K562 (cell line): ENCODE results near the gene BAG5. TPM values are rescaled to one million over a fixed set of nuclear protein-coding genes. Genes with fewer than 3 reads are reported as not detected.

Experiments used
- ATAC-seq: fragments of 200-7000 bp; cut with Tn5 transposase; 3 replicates; pipeline ENCODE4 v1.9.1; 2020; ENCODE audit warnings: moderate library complexity
- BruUV-seq: library from RNA; stranded (reverse); fragments of 400-500 nt; replicated peaks from 2 replicates; lab custom pipeline; 2021; lab: Mats Ljungman, UMichigan
- CTCF ChIA-PET: fragments of 300-600 bp; formaldehyde crosslinking; extraction: SDS; loops from one replicate; lab custom pipeline; 2021; ENCODE audit warnings: low intra/inter-chr PET ratio; lab: Yijun Ruan, JAX
- POLR2A ChIA-PET: fragments of 300-600, 350-650 bp; sonication (Branson Sonifier 250); formaldehyde crosslinking; extraction: SDS; loops from one replicate; lab custom pipeline; 2021; ENCODE audit warnings: antibody characterized with exemption, inconsistent platforms; lab: Yijun Ruan, JAX
- DNase-seq, 4 experiments: peaks; one replicate each; pipeline versions ENCODE4 v3.0.0 to v3.0.0-alpha.2; 2011 to 2018; ENCODE audit warnings: low spot score in 3 of 4, mixed read lengths in 3 of 4; ENCODE audit errors: extremely low read depth in 1 of 4
- FAIRE-seq: peaks from 2 replicates; lab custom pipeline; 2011; peaks lifted over from hg19 to GRCh38; lab: Jason Lieb, UNC
- H2AFZ ChIP-seq: 2 replicates; pipeline ENCODE4 v1.6.0; 2011; ENCODE audit warnings: low read depth, low read length, control low read depth, inconsistent platforms
- H3K27ac ChIP-seq: fragments of 200-600 bp; 3 replicates; pipeline ENCODE4 v1.8.0; 2011; ENCODE audit warnings: low read depth, mild to moderate bottlenecking, control low read depth, inconsistent platforms, low read length, moderate library complexity, mixed read lengths; ENCODE audit errors: extremely low read depth
- H3K27me3 ChIP-seq, 2 experiments: fragments of 300-600 bp in 1 of 2; 2 replicates in 1 of 2; 3 replicates in 1 of 2; pipeline versions ENCODE4 v1.6.0 to v1.8.0; 2011; ENCODE audit warnings: inconsistent platforms in 2 of 2, low read length in 2 of 2, mild to moderate bottlenecking in 1 of 2, mixed read lengths in 1 of 2, moderate library complexity in 1 of 2; ENCODE audit not compliant: control insufficient read depth in 2 of 2, insufficient read depth in 2 of 2
- H3K36me3 ChIP-seq: fragments of 300-600 bp; 3 replicates; pipeline ENCODE4 v1.8.0; 2011; ENCODE audit warnings: mild to moderate bottlenecking, low read length, inconsistent platforms; ENCODE audit not compliant: control insufficient read depth, insufficient read depth
- H3K4me1 ChIP-seq, 2 experiments: fragments of 200-600 bp in 1 of 2; replicated peaks in 1 of 2; 2 replicates in 1 of 2; 3 replicates in 1 of 2; pipeline versions ENCODE4 v1.5.1 to v1.8.0; 2011; ENCODE audit warnings: inconsistent platforms in 2 of 2, low read length in 2 of 2, mild to moderate bottlenecking in 1 of 2, mixed read lengths in 1 of 2, moderate library complexity in 1 of 2; ENCODE audit not compliant: control insufficient read depth in 2 of 2, insufficient read depth in 2 of 2
- H3K4me2 ChIP-seq: 2 replicates; pipeline ENCODE4 v1.6.1; 2011; ENCODE audit warnings: low read length, control low read depth, inconsistent platforms, mixed read lengths; ENCODE audit not compliant: insufficient read depth
- H3K4me3 ChIP-seq: fragments of 200-600 bp; sonication (generic), shearing (Covaris generic); 2 replicates; pipeline ENCODE4 v1.5.1; 2016; ENCODE audit warnings: control low read depth, inconsistent platforms
- H3K79me2 ChIP-seq: fragments of 200-600 bp; 3 replicates; pipeline ENCODE4 v1.8.0; 2011; ENCODE audit warnings: low read length, inconsistent platforms; ENCODE audit not compliant: control insufficient read depth, insufficient read depth
- H3K9ac ChIP-seq, 2 experiments: 2 replicates each; pipeline versions ENCODE4 v1.6.0 to v1.6.1; 2011; ENCODE audit warnings: low read depth in 2 of 2, low read length in 2 of 2, control low read depth in 1 of 2, inconsistent platforms in 1 of 2, mild to moderate bottlenecking in 1 of 2, mixed read lengths in 1 of 2; ENCODE audit not compliant: insufficient read depth in 1 of 2
- H3K9me1 ChIP-seq: one replicate; pipeline ENCODE4 v1.6.0; 2011; ENCODE audit warnings: inconsistent platforms, mild to moderate bottlenecking, low read length, moderate library complexity; ENCODE audit not compliant: control insufficient read depth, insufficient read depth
- H3K9me3 ChIP-seq: replicated peaks from 2 replicates; pipeline ENCODE4 v1.5.1; 2011; ENCODE audit warnings: low read depth, low read length, inconsistent platforms; ENCODE audit not compliant: control insufficient read depth, insufficient read depth
- H4K20me1 ChIP-seq: replicated peaks from 2 replicates; pipeline ENCODE4 v1.6.1; 2011; ENCODE audit warnings: low read length, inconsistent platforms, mixed read lengths; ENCODE audit not compliant: control insufficient read depth, insufficient read depth
- HMG20A ChIP-seq: fragments of 450-650 bp; formaldehyde crosslinking; conservative IDR thresholded peaks from 2 replicates; pipeline ENCODE4 v1.4.0; 2020; ENCODE audit warnings: mild to moderate bottlenecking, mixed read lengths
- TRIM25 ChIP-seq: fragments of 450-650 bp; IDR thresholded peaks from 2 replicates; pipeline ENCODE4 v1.7.0; 2016; ENCODE audit warnings: borderline replicate concordance
- ZBTB26 ChIP-seq: fragments of 450-650 bp; formaldehyde crosslinking; IDR thresholded peaks from 2 replicates; pipeline ENCODE4 v1.4.0; 2022; ENCODE audit warnings: missing genetic modification characterization
- ZNF140 ChIP-seq: fragments of 250-450 bp; sonication (Bioruptor Pico); IDR thresholded peaks from 2 replicates; pipeline ENCODE4 v1.8.0; 2021; ENCODE audit warnings: moderate library complexity, mild to moderate bottlenecking, inconsistent platforms
- ZNF407 ChIP-seq: fragments of 450-650 bp; IDR thresholded peaks from 2 replicates; pipeline ENCODE4 v1.6.1; 2016; ENCODE audit warnings: low read depth
- ZNF584 ChIP-seq: fragments of 200-800 bp; sonication (Bioruptor generic); IDR thresholded peaks from 2 replicates; pipeline ENCODE4 v1.6.1; 2016; ENCODE audit warnings: low read depth, mild to moderate bottlenecking, missing genetic modification characterization, missing compliant biosample characterization
- WGBS: fragments of 100-300 bp; shearing (Covaris generic); methylation state at CpG from one replicate; pipeline ENCODE4 v1.1.6; 2016; ENCODE audit warnings: low coverage, mixed read lengths; ENCODE audit not compliant: insufficient coverage; ENCODE audit errors: missing lambda C conversion rate; 5-methylcytosine and 5-hydroxymethylcytosine counted together
- in situ Hi-C: fragments of 300-500 bp; cut with MboI; formaldehyde crosslinking; loops from 4 replicates; pipeline ENCODE4 v1.15.0; 2018; ENCODE audit warnings: inconsistent platforms, mixed read lengths
- intact Hi-C: fragments of 100-400 bp; cut with micrococcal nuclease; formaldehyde crosslinking; loops from 2 replicates; pipeline ENCODE4 v1.14.2; 2022
- polyA plus RNA-seq, 8 experiments: library from polyadenylated mRNA; depleted of rRNA in 4 of 8; stranded (reverse) in 5 of 8; unstranded in 3 of 8; fragments of >200 nt; fragmentation: Nextera tagmentation in 2 of 8; fragmentation: Illumina TruSeq in 1 of 8; extraction: Ambion mirVana in 2 of 8; extraction: Trizol in 1 of 8; gene quantifications; 2 replicates each; pipeline versions ENCODE4 v1.2.1 to v1.2.3, GENCODE V29; 2011 to 2014; ENCODE audit warnings: inconsistent platforms in 1 of 8, missing spikeins in 1 of 8
- total RNA-seq, 7 experiments: library from RNA; depleted of rRNA in 6 of 7; stranded (reverse); fragments of >200 nt in 6 of 7; fragmentation: Illumina TruSeq in 2 of 7; extraction: Trizol in 2 of 7; gene quantifications; 2 replicates each; pipeline versions ENCODE4 v1.2.1 to v1.2.3, GENCODE V29; 2011 to 2021; ENCODE audit warnings: low replicate concordance in 1 of 7

BAG5 gene
- total and polyA plus RNA-seq, 9 of the 15 experiments (the other 6 are each of a cell fraction or from before 2014, with no cell fraction given) = 7.9 to 21.4 (median 13.2) TPM

- Histone ChIP-seq H3K36me3 (no peaks in the 10 kb centered on the region), H3K27me3 (no peaks in the 10 kb centered on the region), H3K9ac (no peak overlapping the region), H2AFZ (no peak overlapping the region), H3K79me2 (no peaks in the 10 kb centered on the region), H3K4me2 (no peak overlapping the region), H3K27ac (no peak overlapping the region), H3K9me3 (no peaks in the 10 kb centered on the region), H4K20me1 (peaks cover 7% of the 10 kb centered on the region; the same call in 1 of the 2 replicates), H3K9me1 (no peaks in the 10 kb centered on the region), H3K4me3 (no peak overlapping the region), H3K4me1 (peaks cover 0 to 89% of the 10 kb centered on the region in 2 experiments; a peak in 2 of 5 replicates)
- intact Hi-C loops = loop anchor here (1.0 to 10.0 kb wide), 3 partner anchors 28 to 471 kb away; no protein-coding TSS in a partner anchor
- no TSS peak for BruUV-seq
- ChIA-PET CTCF (interaction anchor here (0.6 to 2.4 kb wide), 3 partner anchors 27 to 1185 kb away, joined by 3 to 19 read pairs (median 7); no protein-coding TSS in a partner anchor), POLR2A (interaction anchor here (1.0 to 2.1 kb wide), 4 partner anchors 10 to 27 kb away, joined by 3 to 8 read pairs (median 6); partner anchors contain the start of gene TRMT61A)
- WGBS = 36% methylated on average over 15 of the region's 27 CpGs
- no peak for DNase-seq
- ATAC-seq = no peak
- in situ Hi-C loops = no loop called here
- no peak for FAIRE-seq
- TF ChIP-seq ZNF407 = no peak
- no peak for TF ChIP-seq ZBTB26 (CRISPR knock-in tag)
- no peak for TF ChIP-seq ZNF140
- no peak for TF ChIP-seq HMG20A (CRISPR knock-in tag)
- no peak for TF ChIP-seq ZNF584 (CRISPR knock-in tag)
- no peak for TF ChIP-seq TRIM25
Measured at GRCh38 chr14:103545915-103546651, 16.4 kb downstream of the BAG5 start.
